Kidney (tissue), 14 donors: ENCODE results near the gene CXCL12. TPM values are rescaled to one million over a fixed set of nuclear protein-coding genes. Genes with fewer than 3 reads are reported as not detected.

ENCODE experiments used
- DNase-seq, 5 donors: peaks; one replicate each; pipeline ENCODE4 v3.0.0-alpha.2; 2013 to 2020
- FAIRE-seq: peaks from 2 replicates; lab custom pipeline; 2012; peaks lifted over from hg19 to GRCh38; lab: Jason Lieb, UNC
- H3K27ac ChIP-seq, 2 donors: one replicate each; pipeline ENCODE4 v1.7.0; 2013; ENCODE audit warnings: low read depth in 2 of 2, low read length in 2 of 2, inconsistent platforms in 1 of 2
- H3K27me3 ChIP-seq: one replicate; pipeline ENCODE4 v1.7.1; 2013; ENCODE audit warnings: low read length, inconsistent platforms; ENCODE audit not compliant: control insufficient read depth, insufficient read depth
- H3K36me3 ChIP-seq, 3 donors: one replicate each; pipeline versions ENCODE4 v1.7.0 to v1.7.1; 2013; ENCODE audit warnings: low read length in 3 of 3, control low read depth in 1 of 3, inconsistent platforms in 1 of 3; ENCODE audit not compliant: insufficient read depth in 3 of 3, control insufficient read depth in 2 of 3
- H3K4me1 ChIP-seq, 3 donors: one replicate each; pipeline versions ENCODE4 v1.7.0 to v1.7.1; 2013; ENCODE audit warnings: low read length in 3 of 3, inconsistent platforms in 1 of 3, low read depth in 1 of 3; ENCODE audit not compliant: control insufficient read depth in 2 of 3, insufficient read depth in 2 of 3
- H3K4me3 ChIP-seq, 3 donors: one replicate each; pipeline versions ENCODE4 v1.7.0 to v1.8.1; 2013; ENCODE audit warnings: low read length in 3 of 3, control low read depth in 1 of 3, inconsistent platforms in 1 of 3
- H3K9ac ChIP-seq, 3 donors: one replicate each; pipeline versions ENCODE4 v1.7.0 to v1.7.1; 2013; ENCODE audit warnings: low read length in 3 of 3, control low read depth in 1 of 3, inconsistent platforms in 1 of 3
- H3K9me3 ChIP-seq, 3 donors: one replicate each; pipeline versions ENCODE4 v1.7.0 to v1.7.1; 2013; ENCODE audit warnings: low read length in 3 of 3, control low read depth in 1 of 3, inconsistent platforms in 1 of 3; ENCODE audit not compliant: control insufficient read depth in 2 of 3, insufficient read depth in 1 of 3
- CTCF ChIP-seq: IDR thresholded peaks from 3 replicates; pipeline ENCODE4 v1.5.1; 2012; ENCODE audit warnings: mild to moderate bottlenecking, moderate library complexity, borderline replicate concordance; ENCODE audit not compliant: insufficient read depth; ENCODE audit errors: extremely low read depth
- intact Hi-C: fragments of 100-400 bp; cut with DNase I; formaldehyde crosslinking; loops from one replicate; pipeline ENCODE4 v1.11.1; 2022
- polyA plus RNA-seq: library from polyadenylated mRNA; stranded (reverse); fragments of 350-450 nt; fragmentation: Illumina TruSeq; extraction: RNeasy Lipid Tissue Mini Kit (QIAGEN cat#74804); gene quantifications from one replicate; pipeline ENCODE4 v1.2.3, GENCODE V29; 2014; ENCODE audit warnings: low read depth, low replicate concordance; ENCODE audit not compliant: insufficient read depth
- total RNA-seq: library from RNA; stranded (reverse); fragmentation: NEBNext Ultra II Directional; extraction: Animal tissue kit (Norgen Biotek cat#: 25700); gene quantifications from one replicate; pipeline ENCODE4 v1.2.1, GENCODE V29; 2021
- donor health status: control.
- donor health status: control.
- donor health status: control.
- donor health status: control.
- donor health status: control.
- donor health status: DM: yes; HTN: yes; CAD: no.
- donor health status: Normal renal cell carcinoma (clear cell type).

The CXCL12 gene
- total and polyA plus RNA-seq, 2 donors from 2014 or later, result 99.5 to 111 TPM

- no peaks in the 10 kb centered on the region for H3K27me3 ChIP-seq
- no peaks in the 10 kb centered on the region for H3K9me3 ChIP-seq
- no peaks in the 10 kb centered on the region for H3K4me1 ChIP-seq
- no peak for TF ChIP-seq CTCF
- no peak overlapping the region for H3K4me3 ChIP-seq
- H3K36me3 ChIP-seq, result peaks cover 0 to 2% (median 0%) of the 10 kb centered on the region in 3 donors
- DNase-seq, result no peak
- intact Hi-C loops, result no loop called here
- FAIRE-seq, result no peak
- H3K27ac ChIP-seq, result no peak overlapping the region
- H3K9ac ChIP-seq, result no peak overlapping the region
These were observed 16.3 kb downstream of the CXCL12 start for GRCh38 chr10:44368637-44369036.

GRCh38 chr10:44366941-44367630 lies 17.8 kb downstream of the CXCL12 start:
- Histone ChIP-seq H3K9me3 (no peaks in the 10 kb centered on the region), H3K9ac (no peak overlapping the region), H3K4me3 (no peak overlapping the region), H3K27me3 (no peaks in the 10 kb centered on the region), H3K27ac (no peak overlapping the region), H3K4me1 (no peaks in the 10 kb centered on the region), H3K36me3 (no peaks in the 10 kb centered on the region)
- intact Hi-C loops, result no loop called here
- no peak for FAIRE-seq
- no peak for TF ChIP-seq CTCF
- DNase-seq, result no peak

DNA sequence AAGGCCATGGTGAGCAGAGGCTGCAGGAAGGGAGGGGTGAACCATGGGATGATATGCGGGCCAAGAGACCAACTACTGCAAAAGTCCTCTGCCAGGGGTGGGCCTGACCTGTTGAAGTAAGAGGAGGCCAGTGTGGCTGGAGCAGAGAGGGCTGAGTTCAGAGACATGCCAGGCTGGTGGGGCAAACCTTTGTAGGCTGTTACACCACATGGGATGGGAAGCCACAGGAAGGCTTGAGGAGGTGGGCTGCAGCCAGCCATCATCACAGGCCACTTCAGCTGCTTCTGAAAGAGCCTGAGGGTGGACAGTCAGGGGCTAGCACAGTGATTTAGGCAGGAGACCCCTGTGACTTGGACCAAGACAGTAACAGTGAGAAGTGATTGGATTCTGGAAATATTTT lies 20.3 kb downstream of the CXCL12 start:
- Histone ChIP-seq H3K27me3 (no peaks in the 10 kb centered on the region), H3K27ac (no peak overlapping the region), H3K9ac (no peak overlapping the region), H3K4me3 (no peak overlapping the region), H3K4me1 (no peaks in the 10 kb centered on the region), H3K9me3 (no peaks in the 10 kb centered on the region), H3K36me3 (no peaks in the 10 kb centered on the region)
- TF ChIP-seq CTCF, result no peak
- no peak for DNase-seq
- intact Hi-C loops, result no loop called here
- FAIRE-seq, result no peak
